HepG2 (cell line): Measurements from ENCODE around the gene VAMP2. TPM values are rescaled to one million over a fixed set of nuclear protein-coding genes. Genes with fewer than 3 reads are reported as not detected.
A peak's percentile ranks its signal among the peaks of the same experiment; 100 is the strongest.

Experiments used
- CHD2 ChIP-seq: IDR thresholded peaks from 2 replicates; pipeline ENCODE4 v1.6.1; 2011; ENCODE audit warnings: low read depth, low read length, improper control_type of control experiment
- ELF4 ChIP-seq: sonication (generic); formaldehyde crosslinking; IDR thresholded peaks from 2 replicates; pipeline ENCODE4 v1.5.0; 2020; ENCODE audit warnings: missing genetic modification reagents, mild to moderate bottlenecking, moderate library complexity, borderline replicate concordance
- HDAC6 ChIP-seq: fragments of 200-600 bp; sonication (generic); IDR thresholded peaks from 2 replicates; pipeline ENCODE4 v1.7.0; 2017; ENCODE audit warnings: mild to moderate bottlenecking, antibody characterized with exemption, low read length, low read depth
- HNF4G ChIP-seq, 2 experiments: sonication (generic) in 1 of 2; formaldehyde crosslinking in 1 of 2; IDR thresholded peaks; 2 replicates each; pipeline versions ENCODE4 v1.4.0 to v1.6.1; 2011 to 2020; ENCODE audit warnings: borderline replicate concordance in 2 of 2, low read depth in 2 of 2, mild to moderate bottlenecking in 2 of 2, low read length in 1 of 2, missing genetic modification reagents in 1 of 2, moderate library complexity in 1 of 2
- IRX3 ChIP-seq: sonication (generic); formaldehyde crosslinking; IDR thresholded peaks from 2 replicates; pipeline ENCODE4 v1.8.1; 2023; ENCODE audit warnings: mild to moderate bottlenecking, low read depth, missing genetic modification reagents, borderline replicate concordance
- KAT2B ChIP-seq: fragments of 150-350 bp; IDR thresholded peaks from 2 replicates; pipeline ENCODE4 v1.6.1; 2014; ENCODE audit warnings: low read depth, low read length, borderline replicate concordance
- KDM5B ChIP-seq: sonication (generic); formaldehyde crosslinking; IDR thresholded peaks from 2 replicates; pipeline ENCODE4 v1.4.0; 2020; ENCODE audit warnings: missing genetic modification reagents, mild to moderate bottlenecking, borderline replicate concordance
- NONO ChIP-seq, 2 experiments: fragments of 450-650 bp in 1 of 2; sonication (generic) in 1 of 2; formaldehyde crosslinking in 1 of 2; IDR thresholded peaks in 1 of 2; conservative IDR thresholded peaks in 1 of 2; 2 replicates each; pipeline versions ENCODE4 v1.6.1 to v1.8.0; 2017 to 2022; ENCODE audit warnings: mild to moderate bottlenecking in 1 of 2, missing genetic modification reagents in 1 of 2, moderate library complexity in 1 of 2
- NR3C1 ChIP-seq: sonication (generic); formaldehyde crosslinking; IDR thresholded peaks from 2 replicates; pipeline ENCODE4 v1.4.0; 2020; ENCODE audit warnings: missing genetic modification reagents
- RARG ChIP-seq: sonication (generic); formaldehyde crosslinking; IDR thresholded peaks from 2 replicates; pipeline ENCODE4 v1.4.0; 2020; ENCODE audit warnings: low read depth, mild to moderate bottlenecking, missing genetic modification reagents
- RFX1 ChIP-seq: fragments of 450-650 bp; IDR thresholded peaks from 2 replicates; pipeline ENCODE4 v1.6.1; 2017
- TEAD2 ChIP-seq: sonication (generic); formaldehyde crosslinking; IDR thresholded peaks from 2 replicates; pipeline ENCODE4 v1.9.0; 2021; ENCODE audit warnings: missing genetic modification reagents
- TEAD3 ChIP-seq: optimal IDR thresholded peaks from 2 replicates; pipeline ENCODE3; 2016; ENCODE audit warnings: borderline replicate concordance
- ZMYM4 ChIP-seq: sonication (generic); formaldehyde crosslinking; IDR thresholded peaks from 2 replicates; pipeline ENCODE4 v1.8.1; 2023; ENCODE audit warnings: mild to moderate bottlenecking, missing genetic modification reagents
- ZNF20 ChIP-seq: sonication (generic); formaldehyde crosslinking; IDR thresholded peaks from 2 replicates; pipeline ENCODE4 v1.4.0; 2020; ENCODE audit warnings: mild to moderate bottlenecking, moderate library complexity, missing genetic modification reagents
- ZNF33B ChIP-seq: sonication (generic); formaldehyde crosslinking; IDR thresholded peaks from 2 replicates; pipeline ENCODE4 v1.5.1; 2020; ENCODE audit warnings: mild to moderate bottlenecking, missing genetic modification reagents
- ZNF343 ChIP-seq: sonication (generic); formaldehyde crosslinking; IDR thresholded peaks from 2 replicates; pipeline ENCODE4 v1.4.0; 2020; ENCODE audit warnings: mild to moderate bottlenecking, missing genetic modification reagents
- ZNF460 ChIP-seq: sonication (generic); formaldehyde crosslinking; IDR thresholded peaks from 2 replicates; pipeline ENCODE4 v1.5.1; 2020; ENCODE audit warnings: missing genetic modification reagents, mild to moderate bottlenecking, borderline replicate concordance
- ZNF468 ChIP-seq: sonication (generic); formaldehyde crosslinking; IDR thresholded peaks from 2 replicates; pipeline ENCODE4 v1.8.0; 2022; ENCODE audit warnings: mild to moderate bottlenecking, moderate library complexity, missing genetic modification reagents
- ZNF546 ChIP-seq: sonication (generic); formaldehyde crosslinking; conservative IDR thresholded peaks from 2 replicates; pipeline ENCODE4 v1.8.1; 2023; ENCODE audit warnings: mild to moderate bottlenecking, missing genetic modification reagents
- ZNF629 ChIP-seq: sonication (generic); formaldehyde crosslinking; conservative IDR thresholded peaks from 2 replicates; pipeline ENCODE4 v1.5.0; 2020; ENCODE audit warnings: missing genetic modification reagents
- ZNF644 ChIP-seq: IDR thresholded peaks from 2 replicates; pipeline ENCODE4 v1.6.1; 2016; ENCODE audit warnings: low read depth
- ZNF766 ChIP-seq: sonication (generic); formaldehyde crosslinking; IDR thresholded peaks from 2 replicates; pipeline ENCODE4 v1.5.0; 2020; ENCODE audit warnings: missing genetic modification reagents, borderline replicate concordance
- ZNF891 ChIP-seq: sonication (generic); formaldehyde crosslinking; IDR thresholded peaks from 2 replicates; pipeline ENCODE4 v1.5.0; 2020; ENCODE audit warnings: mild to moderate bottlenecking, missing genetic modification reagents
- polyA plus RNA-seq, 8 experiments: library from polyadenylated mRNA; depleted of rRNA in 3 of 8; stranded (reverse) in 7 of 8; unstranded in 1 of 8; fragments of >200 nt; fragmentation: Illumina TruSeq in 4 of 8; extraction: Trizol in 4 of 8; gene quantifications; 2 replicates each; pipeline versions ENCODE4 v1.2.1 to v1.2.3, GENCODE V29; 2011 to 2016; ENCODE audit warnings: low read depth in 4 of 8, missing spikeins in 1 of 8, mixed read lengths in 1 of 8; ENCODE audit not compliant: insufficient read depth in 1 of 8
- total RNA-seq, 5 experiments: library from RNA; depleted of rRNA; stranded (reverse); fragments of >200 nt; fragmentation: Illumina TruSeq; extraction: Trizol; gene quantifications; 2 replicates each; pipeline ENCODE4 v1.2.3, GENCODE V29; 2016; ENCODE audit warnings: low read depth in 1 of 5
- TF ChIP-seq, protein P1 (sequence below): sonication (generic); formaldehyde crosslinking; IDR thresholded peaks from 2 replicates; pipeline ENCODE4 v1.8.0; 2022; ENCODE audit warnings: missing genetic modification reagents, mild to moderate bottlenecking, inconsistent platforms, borderline replicate concordance
- TF ChIP-seq, protein P2 (sequence below): IDR thresholded peaks from 2 replicates; pipeline ENCODE4 v1.6.1; 2016; ENCODE audit warnings: low read depth, borderline replicate concordance
- TF ChIP-seq, protein P3 (sequence below): sonication (generic); formaldehyde crosslinking; IDR thresholded peaks from 2 replicates; pipeline ENCODE4 v1.8.0; 2022; ENCODE audit warnings: mild to moderate bottlenecking, missing genetic modification reagents; ENCODE audit not compliant: insufficient replicate concordance
- TF ChIP-seq, protein P4 (sequence below): sonication (generic); formaldehyde crosslinking; IDR thresholded peaks from 2 replicates; pipeline ENCODE4 v1.8.1; 2023; ENCODE audit warnings: missing genetic modification reagents, mild to moderate bottlenecking, borderline replicate concordance

VAMP2 gene
- total and polyA plus RNA-seq, 2 of the 13 experiments (the other 11 are each of a cell fraction or from before 2014, with no cell fraction given) = 3.9 to 17.2 TPM

DNA sequence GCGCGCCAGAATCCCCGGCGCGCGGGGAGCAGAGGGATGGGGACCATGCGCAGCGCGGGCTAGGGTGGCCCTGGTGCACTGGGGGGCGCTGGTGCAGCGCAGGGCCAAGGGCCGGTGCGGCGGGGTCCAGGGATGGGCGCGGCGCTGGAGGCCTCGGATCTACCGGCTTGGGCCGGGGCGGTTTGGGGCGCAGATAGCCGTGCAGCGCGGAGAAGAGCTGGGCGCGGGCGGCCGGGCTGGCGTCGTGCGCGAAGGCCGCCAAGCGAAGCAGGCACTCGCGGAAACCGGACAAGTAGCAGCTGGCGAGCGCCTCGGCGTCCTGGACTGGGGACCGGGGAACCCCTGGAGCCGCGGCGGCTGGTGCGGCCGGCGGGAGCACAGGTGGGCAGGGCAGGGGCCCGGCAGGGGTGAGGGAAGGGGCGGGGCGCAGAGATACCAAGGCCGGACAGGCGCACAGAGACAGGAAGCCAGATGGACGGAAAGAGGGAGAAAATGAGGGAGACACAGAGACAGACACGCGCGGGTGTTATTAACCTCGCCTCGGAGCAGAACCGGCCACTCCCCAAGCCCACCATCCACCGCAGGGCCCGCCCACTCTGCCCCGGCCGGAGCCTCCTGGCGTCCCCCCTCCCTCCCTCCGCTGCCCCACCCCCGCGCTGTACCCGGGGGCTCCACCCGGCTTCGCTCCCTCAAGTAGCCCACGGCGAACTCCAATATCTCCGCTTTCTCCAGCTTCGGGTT is 40.9 kb downstream of the VAMP2 start (continued):
- TF ChIP-seq KDM5B (CRISPR knock-in tag) = peak; percentile 63; the same call in 1 of the 2 replicates
- TF ChIP-seq ZNF546 (CRISPR knock-in tag) = 0 out of 2 replicates have a peak, but pooled peaks have one; percentile 30
- no peak for TF ChIP-seq KAT2B
- TF ChIP-seq HDAC6 = no peak
- TF ChIP-seq ZNF891 = no peak
- no peak for TF ChIP-seq ZNF20 (CRISPR knock-in tag)
- no peak for TF ChIP-seq ELF4
- no peak for TF ChIP-seq HNF4G (IDR thresholded peaks at IDR 0.05; ENCODE audit: borderline replicate concordance, low read depth, low read length)
- TF ChIP-seq HNF4G (CRISPR knock-in tag; IDR thresholded peaks at IDR 0.05; ENCODE audit: borderline replicate concordance, low read depth) = no peak
- TF ChIP-seq, protein P1, sequence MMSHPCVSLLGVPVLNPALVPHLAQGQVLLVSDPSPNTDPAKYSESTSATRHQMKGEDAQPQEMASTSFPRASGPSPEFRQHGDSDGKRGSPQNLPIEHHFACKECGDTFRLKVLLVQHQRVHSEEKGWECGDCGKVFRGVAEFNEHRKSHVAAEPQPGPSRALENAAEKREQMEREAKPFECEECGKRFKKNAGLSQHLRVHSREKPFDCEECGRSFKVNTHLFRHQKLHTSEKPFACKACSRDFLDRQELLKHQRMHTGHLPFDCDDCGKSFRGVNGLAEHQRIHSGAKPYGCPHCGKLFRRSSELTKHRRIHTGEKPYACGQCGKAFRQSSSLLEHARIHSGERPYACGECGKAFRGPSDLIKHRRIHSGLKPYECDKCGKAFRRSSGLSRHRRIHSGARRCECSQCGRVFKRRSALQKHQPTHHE (CRISPR knock-in tag) = no peak
- 0 out of 2 replicates have a peak, but pooled peaks have one; percentile 46 for TF ChIP-seq ZNF343 (CRISPR knock-in tag)
- no peak for TF ChIP-seq NR3C1 (CRISPR knock-in tag)
- TF ChIP-seq, protein P2, sequence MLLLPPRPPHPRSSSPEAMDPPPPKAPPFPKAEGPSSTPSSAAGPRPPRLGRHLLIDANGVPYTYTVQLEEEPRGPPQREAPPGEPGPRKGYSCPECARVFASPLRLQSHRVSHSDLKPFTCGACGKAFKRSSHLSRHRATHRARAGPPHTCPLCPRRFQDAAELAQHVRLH (CRISPR knock-in tag) = 0 out of 2 replicates have a peak, but pooled peaks have one; percentile 33
- TF ChIP-seq ZMYM4 (CRISPR knock-in tag) = no peak
- TF ChIP-seq, protein P3, sequence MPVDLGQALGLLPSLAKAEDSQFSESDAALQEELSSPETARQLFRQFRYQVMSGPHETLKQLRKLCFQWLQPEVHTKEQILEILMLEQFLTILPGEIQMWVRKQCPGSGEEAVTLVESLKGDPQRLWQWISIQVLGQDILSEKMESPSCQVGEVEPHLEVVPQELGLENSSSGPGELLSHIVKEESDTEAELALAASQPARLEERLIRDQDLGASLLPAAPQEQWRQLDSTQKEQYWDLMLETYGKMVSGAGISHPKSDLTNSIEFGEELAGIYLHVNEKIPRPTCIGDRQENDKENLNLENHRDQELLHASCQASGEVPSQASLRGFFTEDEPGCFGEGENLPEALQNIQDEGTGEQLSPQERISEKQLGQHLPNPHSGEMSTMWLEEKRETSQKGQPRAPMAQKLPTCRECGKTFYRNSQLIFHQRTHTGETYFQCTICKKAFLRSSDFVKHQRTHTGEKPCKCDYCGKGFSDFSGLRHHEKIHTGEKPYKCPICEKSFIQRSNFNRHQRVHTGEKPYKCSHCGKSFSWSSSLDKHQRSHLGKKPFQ (CRISPR knock-in tag) = no peak
- TF ChIP-seq ZNF460 (CRISPR knock-in tag) = no peak
- no peak for TF ChIP-seq IRX3
- TF ChIP-seq RARG (CRISPR knock-in tag) = no peak
- no peak for TF ChIP-seq ZNF468 (CRISPR knock-in tag)
- no peak for TF ChIP-seq TEAD3 (CRISPR knock-in tag)
- TF ChIP-seq NONO (IDR thresholded peaks at IDR 0.05) = no peak
- TF ChIP-seq NONO (CRISPR knock-in tag; conservative IDR thresholded peaks at IDR 0.05) = peak; percentile 58
- TF ChIP-seq RFX1 = no peak
- TF ChIP-seq CHD2 = no peak
- TF ChIP-seq ZNF766 (CRISPR knock-in tag) = no peak
- TF ChIP-seq, protein P4, sequence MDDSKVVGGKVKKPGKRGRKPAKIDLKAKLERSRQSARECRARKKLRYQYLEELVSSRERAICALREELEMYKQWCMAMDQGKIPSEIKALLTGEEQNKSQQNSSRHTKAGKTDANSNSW (CRISPR knock-in tag) = peak; percentile 34; the same call in 1 of the 2 replicates
- TF ChIP-seq ZNF644 (CRISPR knock-in tag) = no peak
- TF ChIP-seq ZNF33B = no peak
- no peak for TF ChIP-seq ZNF629 (CRISPR knock-in tag)
- no peak for TF ChIP-seq TEAD2 (CRISPR knock-in tag)
